HG03460 (cell line): ENCODE measurements around the gene TRERF1.
"Not testable (repeated sequence)": the region's sequence is repeated elsewhere in the genome, so short reads cannot be mapped to it uniquely, and the experiment has no call there.

Experiments
- ATAC-seq: cut with Tn5 transposase; IDR thresholded peaks from one replicate; pipeline ENCODE4 v1.9.1; 2021; ENCODE audit not compliant: unreplicated experiment

TRERF1 gene

DNA sequence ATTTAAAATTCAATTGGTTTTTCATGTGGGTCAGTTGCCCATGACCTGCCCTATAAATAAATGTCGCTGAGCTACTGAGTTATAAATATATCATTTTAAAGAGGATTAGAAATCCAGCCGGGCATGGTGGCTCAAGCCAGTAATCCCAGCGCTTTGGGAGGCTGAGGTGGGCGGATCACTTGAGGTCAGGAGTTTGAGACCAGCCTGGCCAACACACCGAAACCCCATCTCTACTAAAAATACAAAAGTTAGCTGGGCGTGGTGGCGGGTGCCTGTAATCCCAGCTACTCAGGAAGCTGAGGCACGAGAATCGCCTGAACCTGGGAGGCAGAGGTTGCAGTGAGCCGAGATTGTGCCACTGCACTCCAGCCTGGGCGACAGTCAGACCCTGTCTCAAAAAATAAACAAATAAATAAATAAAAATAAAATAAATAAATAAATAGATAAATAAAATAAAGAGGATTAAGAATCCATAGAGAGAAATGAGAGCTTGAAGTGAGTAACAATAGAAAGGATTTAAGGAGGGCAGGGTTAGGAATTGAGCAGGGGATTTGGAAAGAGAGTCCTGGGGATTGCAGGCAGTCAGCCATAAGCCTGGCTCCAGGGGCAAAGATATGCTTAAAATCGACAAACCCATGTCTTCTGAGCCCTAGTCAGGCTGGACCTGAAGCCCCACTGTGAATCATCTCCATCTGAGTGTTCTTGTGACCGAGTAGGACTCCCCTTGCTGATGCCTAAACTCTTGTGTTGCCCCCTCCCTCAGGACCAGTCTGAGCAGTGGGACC is 249.4 kb downstream of the TRERF1 start:
- not testable (repeated sequence) for ATAC-seq

DNA sequence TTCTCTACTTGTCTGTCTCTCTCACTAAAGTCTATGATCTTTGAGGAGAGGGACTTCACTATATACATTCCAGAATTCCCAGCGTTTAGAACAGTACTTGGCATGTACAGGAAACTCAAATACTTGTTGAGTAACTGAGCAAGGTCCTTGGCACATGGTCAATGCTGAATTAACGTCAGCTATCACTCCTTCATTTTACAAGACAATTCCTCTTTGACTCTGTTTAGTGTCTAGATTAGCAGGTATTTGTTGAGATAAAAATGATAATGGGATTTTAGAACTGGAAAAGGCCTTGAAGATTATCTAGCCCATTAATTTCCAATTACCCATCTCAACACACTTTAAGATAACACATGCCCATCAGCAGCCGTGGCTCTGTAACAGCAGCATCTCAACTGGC is 250.3 kb downstream of the TRERF1 start:
- ATAC-seq, result no peak

DNA sequence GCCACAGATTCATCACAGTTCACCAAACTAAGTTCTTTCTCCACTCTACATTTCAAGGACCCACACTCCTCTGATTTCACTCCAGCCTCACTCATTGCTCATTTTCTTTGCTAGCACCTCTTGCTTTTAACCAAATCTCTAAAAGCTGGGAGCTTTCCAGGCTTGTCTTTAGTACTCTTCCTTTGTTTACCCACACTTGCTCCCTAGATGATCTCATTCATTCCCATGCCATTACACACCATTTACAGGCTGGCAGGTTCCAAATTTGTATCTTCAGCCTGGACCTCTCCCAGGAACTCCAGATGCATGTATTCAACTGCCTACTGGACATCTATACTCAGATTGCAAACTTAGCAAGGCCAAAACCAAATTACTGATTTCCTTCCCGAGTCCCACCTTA is 251.7 kb downstream of the TRERF1 start:
- no peak for ATAC-seq

DNA sequence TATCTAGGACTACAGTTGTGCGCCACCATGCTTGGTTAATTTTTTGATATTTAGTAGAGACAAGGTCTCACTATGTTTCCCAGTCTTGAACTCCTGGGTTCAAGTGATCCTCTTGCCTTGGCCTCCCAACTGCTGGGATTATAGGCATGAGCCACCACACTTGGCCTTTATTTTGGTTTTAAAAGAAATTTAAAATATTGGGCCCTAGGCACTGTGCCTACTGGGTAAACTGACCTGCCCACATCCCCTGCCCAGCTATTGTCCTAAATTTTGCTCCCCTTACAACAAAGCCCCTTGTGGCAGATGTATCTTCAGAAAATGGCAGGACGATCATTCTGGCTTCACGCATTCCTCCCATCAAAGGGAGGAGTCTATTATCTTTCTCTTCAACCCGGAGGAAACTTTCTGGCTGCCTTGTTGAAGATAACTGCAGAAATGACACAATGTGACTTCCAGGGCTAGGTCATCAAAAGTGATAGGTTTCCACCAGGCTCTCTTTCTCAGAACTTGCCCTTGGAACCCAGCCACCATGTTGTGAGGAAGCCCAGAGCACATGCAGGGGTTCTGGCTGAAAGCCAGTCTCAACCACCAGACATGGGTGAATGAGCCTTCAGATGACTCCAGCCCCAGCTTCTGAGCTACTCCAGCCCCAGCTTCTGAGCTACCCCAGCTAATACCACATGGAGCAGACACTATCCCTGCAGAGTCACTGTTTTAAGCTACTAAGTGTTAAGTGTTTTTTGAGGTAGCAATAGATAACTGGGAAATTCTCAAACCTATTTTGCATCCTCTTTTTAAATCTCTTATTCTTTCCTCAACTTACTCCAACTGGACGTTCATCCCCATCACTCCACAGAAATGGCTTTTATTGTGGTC is 252.4 kb downstream of the TRERF1 start:
- no peak for ATAC-seq

- no peak for ATAC-seq
Measured at GRCh38 chr6:42197555-42198362, 254.0 kb downstream of the TRERF1 start.

DNA sequence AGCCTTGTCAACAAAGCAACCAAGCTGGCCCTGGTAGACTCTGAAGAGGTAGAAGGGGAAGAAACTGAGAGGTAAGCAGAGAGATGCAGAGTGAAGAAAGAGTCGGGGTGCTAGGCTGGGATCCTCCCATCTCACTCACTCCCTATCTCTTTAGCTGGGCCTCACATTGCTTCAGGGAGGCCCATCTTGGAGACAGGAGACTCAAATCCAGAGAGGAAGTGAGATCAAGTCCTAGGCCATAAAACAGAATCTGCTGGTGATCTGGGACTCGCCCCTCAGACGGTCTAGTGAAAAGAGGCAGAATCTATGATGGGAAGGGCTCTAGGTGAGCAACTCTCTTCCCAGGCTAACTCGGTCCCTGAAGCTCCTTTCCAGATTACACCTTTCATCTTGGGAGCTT is 256.3 kb downstream of the TRERF1 start:
- ATAC-seq, result no peak

DNA sequence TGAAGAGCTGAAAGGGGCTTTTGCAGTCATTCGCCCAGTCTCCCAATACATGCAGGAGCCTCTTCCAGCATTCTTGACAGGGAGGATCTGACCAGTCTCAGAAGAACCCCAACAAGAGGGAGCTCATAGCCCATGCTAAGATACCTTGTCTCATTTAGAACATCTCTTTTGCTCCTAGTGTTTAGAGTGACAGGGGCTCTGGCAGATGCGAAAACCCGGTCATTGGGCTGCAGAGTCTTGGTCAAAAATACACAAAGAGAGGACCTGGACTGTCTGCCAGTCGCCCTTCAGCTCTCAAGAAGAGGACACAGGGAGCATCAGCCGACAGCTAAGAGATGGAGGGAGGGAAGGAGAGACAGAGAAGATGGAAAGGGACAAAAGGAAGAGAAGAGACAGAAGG is 257.7 kb downstream of the TRERF1 start:
- ATAC-seq, result no peak

DNA sequence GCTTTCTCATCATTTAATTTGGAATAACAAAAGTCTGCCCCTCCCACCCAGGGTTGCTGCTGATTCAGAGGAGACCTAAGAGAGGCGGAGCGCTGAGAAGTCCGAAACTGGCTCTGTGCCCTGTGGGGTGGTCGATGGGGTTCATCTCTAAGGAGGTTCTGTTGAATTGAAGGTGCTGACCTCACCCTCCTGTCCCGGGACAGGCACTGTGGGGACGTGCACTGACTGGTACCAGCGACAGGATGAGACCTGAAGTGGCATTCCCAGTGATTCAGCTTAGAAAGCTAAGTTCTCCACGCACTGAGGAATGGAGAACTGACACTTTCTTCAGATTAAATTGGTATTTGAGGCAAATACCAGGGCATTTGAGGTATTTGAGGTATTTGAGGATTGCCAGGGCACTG is 258.2 kb downstream of the TRERF1 start:
- ATAC-seq, result no peak

DNA sequence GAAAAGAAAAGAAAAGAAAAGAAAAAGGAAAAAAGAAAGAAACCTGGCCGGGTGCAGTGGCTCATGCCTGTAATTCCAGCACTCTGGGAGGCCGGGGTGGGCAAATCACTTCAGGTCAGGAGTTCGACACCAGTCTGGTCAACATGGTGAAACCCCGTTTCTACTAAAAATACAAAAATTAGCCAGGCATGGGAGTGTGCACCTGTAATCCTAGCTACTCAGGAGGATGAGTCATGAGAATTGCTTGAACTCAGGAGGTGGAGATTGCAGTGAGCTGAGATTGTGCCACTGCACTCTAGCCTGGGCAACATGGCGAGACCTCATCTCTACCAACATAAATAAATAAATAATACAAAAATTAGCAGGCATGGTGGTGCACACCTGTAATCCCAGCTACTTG is 259.3 kb downstream of the TRERF1 start:
- not testable (repeated sequence) for ATAC-seq

GRCh38 chr6:42190554-42191183 is 261.1 kb downstream of the TRERF1 start:
- ATAC-seq, result no peak

DNA sequence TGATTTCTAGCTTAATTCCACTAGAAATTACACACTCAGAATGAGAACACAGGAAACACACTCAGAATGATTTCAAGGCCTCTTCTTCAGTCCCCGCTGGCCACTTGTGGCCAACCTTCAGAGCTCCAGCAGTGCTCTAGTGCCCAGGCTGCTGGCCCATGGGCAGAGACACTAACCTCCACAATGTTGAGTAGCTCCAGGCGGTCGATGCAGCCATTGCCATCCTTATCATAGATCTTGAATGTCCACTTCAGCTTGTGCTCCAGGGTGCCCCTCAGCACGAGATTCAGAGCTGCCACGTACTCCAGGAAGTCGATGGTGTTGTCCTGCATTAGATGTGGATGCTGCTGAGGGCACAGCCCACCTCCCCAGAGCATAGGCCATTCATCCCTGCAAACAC is 263.3 kb downstream of the TRERF1 start:
- no peak for ATAC-seq

- no peak for ATAC-seq
Measured at GRCh38 chr6:42185597-42185996, 266.1 kb downstream of the TRERF1 start.

- ATAC-seq, result no peak
Measured at GRCh38 chr6:42184475-42184874, 267.3 kb downstream of the TRERF1 start.

DNA sequence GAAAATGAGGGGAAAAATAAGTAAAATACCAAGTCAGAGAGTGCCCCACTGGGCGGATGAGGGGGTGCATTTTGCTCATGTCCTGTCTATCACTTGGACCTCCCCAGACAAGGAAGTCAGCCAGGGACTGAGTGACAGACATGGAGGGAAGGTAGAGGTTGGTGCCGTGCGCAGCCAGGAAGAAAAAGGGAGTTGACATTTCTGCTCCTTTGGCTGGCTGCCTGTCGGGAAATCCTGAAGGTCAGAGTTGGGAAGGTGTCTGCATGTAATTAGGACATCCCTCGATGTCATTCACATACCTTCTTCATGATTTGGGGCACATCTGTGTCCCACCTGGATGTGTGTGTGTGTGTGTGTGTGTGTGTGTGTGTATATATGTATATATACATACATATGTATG is 269.6 kb downstream of the TRERF1 start:
- ATAC-seq, result no peak

- no peak for ATAC-seq
Measured at GRCh38 chr6:42179945-42180313, 271.8 kb downstream of the TRERF1 start.

DNA sequence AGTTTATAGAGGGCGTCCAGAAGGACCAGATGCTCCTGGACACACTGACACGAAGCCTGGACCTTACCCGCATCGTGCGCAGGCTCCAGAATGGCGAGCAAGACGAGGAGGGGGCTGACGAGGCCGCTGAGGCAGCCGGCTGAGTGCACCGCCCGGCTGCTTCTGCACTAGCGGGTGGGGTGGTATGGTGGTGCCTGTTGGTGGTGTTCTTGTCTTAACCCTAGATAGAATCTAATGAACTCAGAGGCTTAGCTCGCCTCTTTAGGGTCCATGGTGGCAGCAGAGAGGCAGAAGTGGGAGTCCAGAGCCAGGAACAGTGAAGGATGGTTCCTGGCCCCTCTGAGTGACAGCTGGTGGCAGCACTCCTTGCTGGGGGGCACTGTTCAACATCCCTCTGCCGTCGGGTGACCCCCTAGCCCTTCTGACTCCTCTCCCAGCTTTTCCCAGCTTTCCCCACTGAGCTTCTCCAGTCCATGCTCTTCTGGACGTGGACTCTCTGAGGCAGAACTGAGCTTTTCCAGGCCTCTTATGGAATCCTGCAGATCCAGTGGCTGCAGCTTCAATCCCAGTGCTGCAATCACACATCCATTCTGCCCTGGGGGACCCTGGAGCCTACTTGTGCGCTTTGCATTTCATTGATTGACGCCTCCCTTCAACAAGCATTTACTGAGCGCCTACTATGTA is 272.3 kb downstream of the TRERF1 start:
- ATAC-seq, result no peak

DNA sequence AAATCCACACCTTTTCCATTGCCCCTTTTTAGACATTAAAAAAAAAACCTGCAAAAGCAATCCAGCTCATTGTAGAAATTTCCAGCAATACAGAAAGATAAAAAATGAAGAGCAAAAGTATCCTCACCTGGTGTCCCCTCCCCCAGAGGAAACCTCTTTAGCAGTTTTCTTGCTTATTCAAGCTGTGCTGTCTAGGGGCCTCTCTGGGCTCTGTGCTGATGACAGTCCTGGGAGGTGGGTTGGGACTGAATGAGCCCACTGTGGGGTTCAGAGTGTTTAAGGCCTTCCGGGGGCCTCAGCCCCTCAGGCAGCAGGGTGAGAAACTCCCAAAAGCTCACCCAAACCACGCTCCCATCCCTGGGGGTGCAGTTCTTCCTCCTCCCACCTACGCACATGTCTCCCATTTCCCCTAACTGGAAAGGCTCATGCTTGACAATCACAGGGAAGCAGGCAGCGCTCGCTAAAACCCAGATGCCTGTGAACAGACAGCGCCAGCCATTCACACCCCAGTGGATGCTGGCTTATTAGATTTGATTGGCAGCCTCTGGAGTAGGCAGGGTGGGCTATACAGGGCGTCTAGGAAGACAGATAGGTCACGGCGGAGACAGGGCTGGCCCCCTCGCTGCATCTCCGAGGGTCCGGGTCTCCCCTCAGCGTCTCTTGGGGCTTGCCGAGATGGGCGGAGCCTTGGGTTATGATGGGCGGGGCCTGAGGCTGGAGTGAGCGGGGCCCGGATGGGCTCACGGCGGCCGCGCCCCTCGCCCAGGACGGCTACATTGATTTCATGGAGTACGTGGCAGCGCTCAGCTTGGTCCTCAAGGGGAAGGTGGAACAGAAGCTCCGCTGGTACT is 274.0 kb downstream of the TRERF1 start:
- no peak for ATAC-seq

DNA sequence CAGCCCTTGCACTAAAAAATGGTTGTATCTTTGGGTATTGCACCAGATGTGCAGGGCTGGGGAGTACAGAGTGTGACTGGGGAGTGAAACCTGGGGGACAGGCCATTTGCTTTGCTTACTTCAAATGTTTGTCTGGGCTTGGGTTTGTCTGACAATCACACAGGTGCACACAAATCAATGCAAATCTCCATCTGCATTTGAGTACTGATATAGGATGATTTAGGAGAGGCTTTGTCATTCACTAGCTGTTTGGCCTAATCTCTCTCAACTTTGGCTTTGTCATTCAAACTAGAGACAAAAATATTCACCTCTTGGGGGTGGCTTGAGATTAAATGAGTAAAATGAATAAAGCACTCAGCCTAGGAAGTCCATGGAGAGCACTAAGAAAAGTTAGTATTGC is 274.7 kb downstream of the TRERF1 start:
- no peak for ATAC-seq

- ATAC-seq, result no peak
Measured at GRCh38 chr6:42175860-42176259, 275.9 kb downstream of the TRERF1 start.
